ENCODE measurements around the gene PROM2.

PROM2 gene

GRCh38 chr2:95320986-95321767, 46.9 kb downstream of the PROM2 start:
- no peak for DNase-seq (ENCODE audit: low read depth)

DNA sequence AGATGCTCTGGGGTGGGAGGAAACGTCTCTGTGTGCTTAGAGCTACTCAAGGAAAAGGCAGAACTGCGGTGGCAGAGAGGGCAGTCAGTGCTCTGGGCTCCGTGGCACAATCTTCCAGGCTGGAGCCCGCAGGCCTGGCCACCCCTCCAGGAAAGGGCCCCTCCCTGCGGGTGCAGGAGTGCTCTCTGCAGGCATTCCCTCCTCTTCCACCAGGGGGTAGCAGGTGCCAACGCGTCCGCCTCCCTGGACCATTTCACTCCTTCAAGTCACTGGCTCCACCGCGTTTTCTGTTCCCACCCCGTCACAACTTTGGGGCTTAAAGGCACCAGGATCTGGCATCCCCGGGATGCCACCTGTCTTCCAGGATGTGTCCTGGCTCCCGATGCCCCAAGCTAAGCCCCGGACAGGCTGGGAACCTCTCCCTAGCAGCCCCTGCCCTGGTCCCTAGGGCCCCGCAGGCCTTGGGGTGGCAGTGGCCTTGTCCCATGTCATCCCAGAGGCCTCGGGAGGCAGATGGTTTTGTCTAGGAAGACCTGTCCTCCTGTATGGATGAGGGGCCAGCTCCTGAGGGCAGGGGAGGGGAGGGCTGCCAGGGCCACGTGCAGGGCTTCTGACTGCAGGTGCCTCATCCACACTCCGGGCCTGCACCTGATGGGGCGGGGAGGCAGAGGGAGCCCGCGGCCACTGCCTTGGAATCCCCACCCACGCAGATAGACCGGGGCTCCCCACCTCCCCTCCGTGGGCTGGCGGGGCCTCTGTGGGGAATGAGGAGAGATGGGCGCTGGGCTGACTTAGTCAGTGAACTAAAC, 49.3 kb downstream of the PROM2 start:
- DNase-seq (ENCODE audit: low read depth): no peak

- no peak for DNase-seq (ENCODE audit: low read depth)
Observed at GRCh38 chr2:95325026-95325425, 50.8 kb downstream of the PROM2 start.

GRCh38 chr2:95325590-95326432, 51.6 kb downstream of the PROM2 start:
- no peak for DNase-seq (ENCODE audit: low read depth)

GRCh38 chr2:95326433-95327140, 52.3 kb downstream of the PROM2 start:
- no peak for DNase-seq (ENCODE audit: low read depth)

DNA sequence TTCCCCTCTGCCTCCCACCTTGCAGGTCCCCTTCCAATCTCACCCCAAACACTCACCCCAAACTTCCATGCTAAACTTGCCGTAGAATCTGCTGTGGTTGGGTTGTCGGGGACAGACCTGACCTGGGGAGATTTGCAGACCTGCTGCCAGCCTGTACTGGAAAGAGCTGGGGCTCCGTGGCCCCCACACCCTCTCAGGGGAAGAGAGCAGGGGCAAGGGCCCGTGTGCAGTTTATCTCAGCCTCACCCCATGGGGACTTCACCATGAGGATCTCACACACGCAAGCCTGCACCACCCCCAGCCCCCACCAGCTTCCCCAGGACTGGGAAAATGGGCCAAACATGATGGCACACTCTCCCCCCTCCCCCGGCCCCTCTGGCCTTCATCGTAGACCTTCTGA, 53.6 kb downstream of the PROM2 start:
- no peak for DNase-seq (ENCODE audit: low read depth)

- DNase-seq (ENCODE audit: low read depth): no peak
Observed at GRCh38 chr2:95328358-95329125, 54.3 kb downstream of the PROM2 start.

GRCh38 chr2:95329401-95329800, 55.2 kb downstream of the PROM2 start:
- no peak for DNase-seq (ENCODE audit: low read depth)

DNA sequence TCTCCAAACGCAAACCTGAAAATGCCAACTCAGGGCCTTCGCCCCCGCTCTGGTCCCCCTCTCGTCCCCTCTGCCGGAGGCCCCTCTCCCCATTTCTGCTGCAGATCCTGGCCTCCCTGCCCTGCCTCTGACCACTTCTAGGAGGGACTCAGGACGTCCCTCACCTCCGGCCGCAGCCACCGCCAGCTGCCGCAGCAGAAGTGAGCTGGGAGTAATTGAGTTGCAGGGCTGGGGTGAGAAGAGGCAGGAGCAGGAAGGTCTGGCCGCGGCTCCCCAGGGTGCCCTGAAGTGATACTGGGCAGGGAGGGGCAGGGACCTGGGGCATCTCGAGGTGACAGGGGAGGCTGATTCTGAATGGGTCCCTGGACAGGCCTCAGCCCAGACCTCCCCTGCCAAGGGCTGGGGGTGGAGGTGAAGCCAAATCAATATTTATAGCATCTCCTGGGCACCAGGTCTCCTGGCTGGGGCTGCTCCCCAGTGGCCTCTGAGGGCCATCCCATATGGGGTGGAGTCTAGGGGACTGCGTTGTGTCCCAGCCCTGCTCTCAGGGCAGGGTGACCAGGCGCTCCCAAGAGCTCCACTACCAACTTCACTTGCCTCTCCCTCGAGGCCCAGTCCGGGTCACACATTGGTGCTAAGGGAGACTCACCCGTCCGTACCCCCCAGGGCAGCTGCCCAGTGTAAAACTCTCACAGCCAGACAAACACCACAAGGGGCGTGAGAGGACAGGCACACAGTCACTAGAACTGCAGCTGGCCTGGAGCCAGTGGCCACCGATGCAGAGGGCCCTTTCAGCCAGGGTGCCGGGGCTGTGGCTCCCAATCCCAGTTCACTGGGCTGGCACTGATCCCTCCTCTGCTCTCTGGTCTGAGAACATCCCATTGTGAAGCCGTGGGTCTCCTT, 55.9 kb downstream of the PROM2 start:
- DNase-seq (ENCODE audit: low read depth): no peak

GRCh38 chr2:95330794-95331338, 56.6 kb downstream of the PROM2 start:
- no peak for DNase-seq (ENCODE audit: low read depth)

GRCh38 chr2:95331606-95332005, 57.4 kb downstream of the PROM2 start:
- DNase-seq (ENCODE audit: low read depth): no peak

DNA sequence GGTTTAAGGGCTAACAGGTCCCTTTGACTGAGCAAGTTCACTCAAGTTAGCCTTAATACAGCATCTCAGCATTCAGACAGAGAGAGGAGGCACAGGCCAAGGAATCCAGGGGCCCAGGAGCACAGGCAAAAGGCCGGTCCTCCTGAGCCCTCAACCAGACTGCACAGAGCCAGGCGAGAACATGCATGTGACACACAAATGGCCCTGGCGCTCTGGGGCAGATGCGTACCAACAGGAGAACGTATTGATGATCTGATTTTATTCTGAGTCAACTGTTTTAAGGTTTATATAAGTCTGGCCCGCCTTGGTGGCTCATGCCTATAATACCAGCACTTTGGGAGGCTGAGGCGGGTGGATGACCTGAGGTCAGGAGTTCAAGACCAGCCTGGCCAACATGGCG, 57.8 kb downstream of the PROM2 start:
- DNase-seq (ENCODE audit: low read depth): no peak

- no peak for DNase-seq (ENCODE audit: low read depth)
Observed at GRCh38 chr2:95333056-95333455, 58.8 kb downstream of the PROM2 start.

DNA sequence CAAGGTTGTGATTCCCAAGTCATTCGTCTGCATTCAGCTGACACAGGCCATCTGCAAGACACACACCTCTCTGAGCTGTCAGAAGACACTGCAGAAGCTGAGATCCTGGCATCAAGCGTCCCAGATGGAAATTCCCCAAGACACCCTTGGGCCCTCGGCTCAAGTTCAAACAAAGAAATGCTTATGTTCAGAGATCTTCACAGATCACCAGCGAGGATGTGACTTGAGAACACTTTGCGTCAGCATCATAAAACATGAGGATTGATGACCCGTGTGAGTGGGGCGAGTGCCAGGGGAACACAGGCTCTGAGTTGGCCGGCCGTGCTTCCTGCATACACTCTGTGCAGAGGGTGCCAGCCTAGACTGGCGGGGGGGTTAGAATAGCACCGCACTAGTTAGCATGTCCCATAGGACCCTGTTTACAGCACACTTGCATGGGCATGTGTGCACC, 59.7 kb downstream of the PROM2 start:
- no peak for DNase-seq (ENCODE audit: low read depth)

- no peak for DNase-seq (ENCODE audit: low read depth)
Observed at GRCh38 chr2:95334916-95335641, 60.8 kb downstream of the PROM2 start.

GRCh38 chr2:95336406-95336805, 62.2 kb downstream of the PROM2 start:
- DNase-seq (ENCODE audit: low read depth): no peak

DNA sequence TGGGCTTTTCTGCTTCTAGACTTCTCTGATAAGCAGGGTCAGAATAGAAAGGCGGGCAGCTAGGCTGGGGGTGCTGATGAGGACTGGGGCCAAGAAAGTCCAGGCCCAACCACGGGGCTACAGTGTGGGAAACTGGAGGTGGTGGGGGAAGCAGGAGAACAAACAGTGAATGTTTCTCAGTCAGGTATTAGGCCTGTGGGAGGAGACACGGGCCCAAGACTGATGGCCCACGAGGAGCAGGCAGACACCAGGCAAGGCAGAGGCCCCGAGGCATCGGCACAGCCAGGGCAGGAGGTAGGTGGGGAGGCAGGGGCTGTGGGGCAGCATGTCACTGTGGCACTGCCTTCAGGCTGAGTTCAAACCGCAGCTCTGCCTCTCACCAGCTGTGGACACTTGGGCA, 63.6 kb downstream of the PROM2 start:
- no peak for DNase-seq (ENCODE audit: low read depth)
